HepG2 (cell line): ENCODE results near the gene FPGS. TPM values are rescaled to one million over a fixed set of nuclear protein-coding genes. Genes with fewer than 3 reads are reported as not detected.

Experiments
- CENPX ChIP-seq: sonication (generic); formaldehyde crosslinking; IDR thresholded peaks from 2 replicates; pipeline ENCODE4 v1.9.0; 2021; ENCODE audit warnings: mild to moderate bottlenecking, missing genetic modification reagents, moderate library complexity
- CREM ChIP-seq, 2 experiments: sonication (generic) in 1 of 2; formaldehyde crosslinking in 1 of 2; IDR thresholded peaks; 2 replicates each; pipeline versions ENCODE4 v1.4.0 to v1.6.1; 2016 to 2020; ENCODE audit warnings: antibody characterized with exemption in 1 of 2, mild to moderate bottlenecking in 1 of 2, missing genetic modification reagents in 1 of 2
- DZIP1 ChIP-seq: sonication (generic); formaldehyde crosslinking; IDR thresholded peaks from 2 replicates; pipeline ENCODE4 v1.5.0; 2020; ENCODE audit warnings: mild to moderate bottlenecking, missing genetic modification reagents
- EP300 ChIP-seq, 3 experiments: sonication (generic) in 1 of 3; formaldehyde crosslinking in 1 of 3; IDR thresholded peaks; 2 replicates each; pipeline versions ENCODE4 v1.5.1 to v1.6.1; 2011 to 2020; ENCODE audit warnings: low read depth in 2 of 3, low read length in 2 of 3, borderline replicate concordance in 1 of 3, improper control_type of control experiment in 1 of 3, mild to moderate bottlenecking in 1 of 3, missing genetic modification reagents in 1 of 3, moderate library complexity in 1 of 3
- ESRRA ChIP-seq: sonication (generic); formaldehyde crosslinking; IDR thresholded peaks from 2 replicates; pipeline ENCODE4 v1.5.1; 2020; ENCODE audit warnings: mild to moderate bottlenecking, low read depth, missing genetic modification reagents
- GZF1 ChIP-seq: sonication (generic); formaldehyde crosslinking; IDR thresholded peaks from 2 replicates; pipeline ENCODE4 v1.5.1; 2020; ENCODE audit warnings: mild to moderate bottlenecking, missing genetic modification reagents
- NFRKB ChIP-seq: fragments of 450-650 bp; IDR thresholded peaks from 2 replicates; pipeline ENCODE4 v1.6.1; 2017
- PITX1 ChIP-seq: sonication (generic); formaldehyde crosslinking; IDR thresholded peaks from 2 replicates; pipeline ENCODE4 v1.5.1; 2020; ENCODE audit warnings: mild to moderate bottlenecking, missing genetic modification reagents
- PTBP1 ChIP-seq: fragments of 200-400 bp; formaldehyde crosslinking; IDR thresholded peaks from 2 replicates; pipeline ENCODE4 v1.6.1; 2018; ENCODE audit warnings: low read length, low read depth; ENCODE audit not compliant: poor library complexity, severe bottlenecking
- RELA ChIP-seq: sonication (generic); formaldehyde crosslinking; IDR thresholded peaks from 2 replicates; pipeline ENCODE4 v1.4.0; 2020; ENCODE audit warnings: missing genetic modification reagents
- SRF ChIP-seq: IDR thresholded peaks from 2 replicates; pipeline ENCODE4 v1.6.1; 2011; ENCODE audit warnings: mild to moderate bottlenecking, low read depth, low read length, moderate library complexity
- SUZ12 ChIP-seq: fragments of 150-350 bp; IDR thresholded peaks from 2 replicates; pipeline ENCODE4 v1.6.1; 2014; ENCODE audit warnings: low read depth, low read length
- TAF1 ChIP-seq: sonication (generic); formaldehyde crosslinking; IDR thresholded peaks from 2 replicates; pipeline ENCODE4 v1.4.0; 2020; ENCODE audit warnings: missing genetic modification reagents
- ZNF260 ChIP-seq: sonication (generic); formaldehyde crosslinking; IDR thresholded peaks from 2 replicates; pipeline ENCODE4 v1.4.0; 2020; ENCODE audit warnings: missing genetic modification reagents, low read depth, mild to moderate bottlenecking, borderline replicate concordance
- ZNF501 ChIP-seq: sonication (generic); formaldehyde crosslinking; IDR thresholded peaks from 2 replicates; pipeline ENCODE4 v1.5.1; 2020; ENCODE audit warnings: mild to moderate bottlenecking, moderate library complexity, missing genetic modification reagents
- ZNF660 ChIP-seq: sonication (generic); formaldehyde crosslinking; IDR thresholded peaks from 2 replicates; pipeline ENCODE4 v1.5.1; 2020; ENCODE audit warnings: mild to moderate bottlenecking, low read depth, missing genetic modification reagents, borderline replicate concordance
- ZNF703 ChIP-seq: sonication (generic); formaldehyde crosslinking; IDR thresholded peaks from 2 replicates; pipeline ENCODE4 v1.5.1; 2020; ENCODE audit warnings: missing genetic modification reagents, mild to moderate bottlenecking, moderate library complexity, borderline replicate concordance
- ZNF720 ChIP-seq: sonication (generic); formaldehyde crosslinking; IDR thresholded peaks from 2 replicates; pipeline ENCODE4 v1.4.0; 2020; ENCODE audit warnings: missing genetic modification reagents
- ZNF761 ChIP-seq: sonication (generic); formaldehyde crosslinking; conservative IDR thresholded peaks from 2 replicates; pipeline ENCODE4 v1.4.0; 2020; ENCODE audit warnings: mild to moderate bottlenecking, missing genetic modification reagents
- ZNF770 ChIP-seq: sonication (generic); formaldehyde crosslinking; IDR thresholded peaks from 2 replicates; pipeline ENCODE4 v1.5.0; 2020; ENCODE audit warnings: mild to moderate bottlenecking, missing genetic modification reagents
- polyA plus RNA-seq, 8 experiments: library from polyadenylated mRNA; depleted of rRNA in 3 of 8; stranded (reverse) in 7 of 8; unstranded in 1 of 8; fragments of >200 nt; fragmentation: Illumina TruSeq in 4 of 8; extraction: Trizol in 4 of 8; gene quantifications; 2 replicates each; pipeline versions ENCODE4 v1.2.1 to v1.2.3, GENCODE V29; 2011 to 2016; ENCODE audit warnings: low read depth in 4 of 8, missing spikeins in 1 of 8, mixed read lengths in 1 of 8; ENCODE audit not compliant: insufficient read depth in 1 of 8
- total RNA-seq, 5 experiments: library from RNA; depleted of rRNA; stranded (reverse); fragments of >200 nt; fragmentation: Illumina TruSeq; extraction: Trizol; gene quantifications; 2 replicates each; pipeline ENCODE4 v1.2.3, GENCODE V29; 2016; ENCODE audit warnings: low read depth in 1 of 5
- TF ChIP-seq, protein P1 (sequence below): sonication (generic); formaldehyde crosslinking; IDR thresholded peaks from 2 replicates; pipeline ENCODE4 v1.5.0; 2020; ENCODE audit warnings: mild to moderate bottlenecking, missing genetic modification reagents, borderline replicate concordance

Gene FPGS
- total and polyA plus RNA-seq, 2 of the 13 experiments (the other 11 are each of a cell fraction or from before 2014, with no cell fraction given): 35.6 to 36.8 TPM

- TF ChIP-seq EP300 (IDR thresholded peaks at IDR 0.05; ENCODE audit: low read depth in 2 of 2, low read length in 2 of 2) (no peak), EP300 (CRISPR knock-in tag; IDR thresholded peaks at IDR 0.05; ENCODE audit: borderline replicate concordance) (no peak), ZNF703 (CRISPR knock-in tag) (no peak), CREM (IDR thresholded peaks at IDR 0.05) (no peak), CREM (CRISPR knock-in tag; IDR thresholded peaks at IDR 0.05) (no peak), RELA (CRISPR knock-in tag) (0 out of 2 replicates have a peak, but pooled peaks have one; percentile 36), PITX1 (CRISPR knock-in tag) (no peak), GZF1 (CRISPR knock-in tag) (no peak), SUZ12 (no peak), ZNF501 (CRISPR knock-in tag) (peak; percentile 50; the same call in 1 of the 2 replicates), ZNF260 (CRISPR knock-in tag) (no peak), PTBP1 (no peak), ZNF660 (CRISPR knock-in tag) (no peak), ZNF720 (CRISPR knock-in tag) (no peak), DZIP1 (CRISPR knock-in tag) (no peak), TAF1 (CRISPR knock-in tag) (peak; percentile 67), ZNF770 (CRISPR knock-in tag) (no peak), SRF (no peak), ESRRA (CRISPR knock-in tag) (peak; percentile 65; the same call in 1 of the 2 replicates), CENPX (no peak), ZNF761 (CRISPR knock-in tag) (peak; percentile 57; the same call in 1 of the 2 replicates), NFRKB (no peak)
- TF ChIP-seq, protein P1, sequence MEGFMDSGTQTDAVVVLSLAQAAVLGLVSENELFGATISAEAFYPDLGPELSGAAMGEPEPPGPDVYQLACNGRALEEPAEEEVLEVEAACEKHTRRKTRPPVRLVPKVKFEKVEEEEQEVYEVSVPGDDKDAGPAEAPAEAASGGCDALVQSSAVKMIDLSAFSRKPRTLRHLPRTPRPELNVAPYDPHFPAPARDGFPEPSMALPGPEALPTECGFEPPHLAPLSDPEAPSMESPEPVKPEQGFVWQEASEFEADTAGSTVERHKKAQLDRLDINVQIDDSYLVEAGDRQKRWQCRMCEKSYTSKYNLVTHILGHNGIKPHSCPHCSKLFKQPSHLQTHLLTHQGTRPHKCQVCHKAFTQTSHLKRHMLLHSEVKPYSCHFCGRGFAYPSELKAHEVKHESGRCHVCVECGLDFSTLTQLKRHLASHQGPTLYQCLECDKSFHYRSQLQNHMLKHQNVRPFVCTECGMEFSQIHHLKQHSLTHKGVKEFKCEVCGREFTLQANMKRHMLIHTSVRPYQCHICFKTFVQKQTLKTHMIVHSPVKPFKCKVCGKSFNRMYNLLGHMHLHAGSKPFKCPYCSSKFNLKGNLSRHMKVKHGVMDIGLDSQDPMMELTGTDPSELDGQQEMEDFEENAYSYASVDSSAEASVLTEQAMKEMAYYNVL (CRISPR knock-in tag): peak; percentile 88; the same call in 1 of the 2 replicates
Measured at GRCh38 chr9:127802576-127803443, at the start of gene FPGS (continued).
